Ishikawa (cell line): ENCODE measurements around the gene SLC10A4.

ENCODE experiments used
- CEBPB ChIP-seq: IDR thresholded peaks from 2 replicates; pipeline ENCODE4 v1.6.1; 2012
- CREB1 ChIP-seq: IDR thresholded peaks from 2 replicates; pipeline ENCODE4 v1.6.1; 2012; ENCODE audit warnings: low read depth
- EGR1 ChIP-seq: IDR thresholded peaks from 2 replicates; pipeline ENCODE4 v1.6.1; 2012
- EP300 ChIP-seq: IDR thresholded peaks from 2 replicates; pipeline ENCODE4 v1.6.1; 2012; ENCODE audit warnings: borderline replicate concordance
- FOXM1 ChIP-seq: IDR thresholded peaks from 2 replicates; pipeline ENCODE4 v1.6.1; 2012; ENCODE audit warnings: low read depth, borderline replicate concordance
- NFIC ChIP-seq: IDR thresholded peaks from 2 replicates; pipeline ENCODE4 v1.6.1; 2012
- RAD21 ChIP-seq: IDR thresholded peaks from 2 replicates; pipeline ENCODE4 v1.6.1; 2012; ENCODE audit warnings: low read depth
- REST ChIP-seq: IDR thresholded peaks from 2 replicates; pipeline ENCODE4 v1.6.1; 2012; ENCODE audit warnings: low read depth, mild to moderate bottlenecking
- TAF1 ChIP-seq: IDR thresholded peaks from 2 replicates; pipeline ENCODE4 v1.6.1; 2012; ENCODE audit warnings: low read depth, mild to moderate bottlenecking
- TCF12 ChIP-seq: IDR thresholded peaks from 2 replicates; pipeline ENCODE4 v1.6.1; 2012; ENCODE audit warnings: low read depth
- TEAD4 ChIP-seq: IDR thresholded peaks from 2 replicates; pipeline ENCODE4 v1.6.1; 2012
- YY1 ChIP-seq: IDR thresholded peaks from 2 replicates; pipeline ENCODE4 v1.6.1; 2012; ENCODE audit warnings: low read depth
- ZBTB7A ChIP-seq: IDR thresholded peaks from 2 replicates; pipeline ENCODE4 v1.6.1; 2012; ENCODE audit warnings: low read depth
- TF ChIP-seq, protein P1 (sequence below): IDR thresholded peaks from 2 replicates; pipeline ENCODE4 v1.6.1; 2012
- TF ChIP-seq, protein P2 (sequence below): IDR thresholded peaks from 2 replicates; pipeline ENCODE4 v1.6.1; 2012

The SLC10A4 gene

GRCh38 chr4:48498895-48499294 lies 15.8 kb downstream of the SLC10A4 start:
- TF ChIP-seq RAD21 (no peak), EP300 (no peak), FOXM1 (no peak), CREB1 (no peak), REST (no peak), EGR1 (no peak), YY1 (no peak), TEAD4 (no peak), NFIC (no peak), ZBTB7A (no peak), TCF12 (no peak), TAF1 (no peak), CEBPB (no peak)
- TF ChIP-seq, protein P1, sequence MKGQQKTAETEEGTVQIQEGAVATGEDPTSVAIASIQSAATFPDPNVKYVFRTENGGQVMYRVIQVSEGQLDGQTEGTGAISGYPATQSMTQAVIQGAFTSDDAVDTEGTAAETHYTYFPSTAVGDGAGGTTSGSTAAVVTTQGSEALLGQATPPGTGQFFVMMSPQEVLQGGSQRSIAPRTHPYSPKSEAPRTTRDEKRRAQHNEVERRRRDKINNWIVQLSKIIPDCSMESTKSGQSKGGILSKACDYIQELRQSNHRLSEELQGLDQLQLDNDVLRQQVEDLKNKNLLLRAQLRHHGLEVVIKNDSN, result no peak
- TF ChIP-seq, protein P2, sequence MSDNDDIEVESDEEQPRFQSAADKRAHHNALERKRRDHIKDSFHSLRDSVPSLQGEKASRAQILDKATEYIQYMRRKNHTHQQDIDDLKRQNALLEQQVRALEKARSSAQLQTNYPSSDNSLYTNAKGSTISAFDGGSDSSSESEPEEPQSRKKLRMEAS, result no peak

DNA sequence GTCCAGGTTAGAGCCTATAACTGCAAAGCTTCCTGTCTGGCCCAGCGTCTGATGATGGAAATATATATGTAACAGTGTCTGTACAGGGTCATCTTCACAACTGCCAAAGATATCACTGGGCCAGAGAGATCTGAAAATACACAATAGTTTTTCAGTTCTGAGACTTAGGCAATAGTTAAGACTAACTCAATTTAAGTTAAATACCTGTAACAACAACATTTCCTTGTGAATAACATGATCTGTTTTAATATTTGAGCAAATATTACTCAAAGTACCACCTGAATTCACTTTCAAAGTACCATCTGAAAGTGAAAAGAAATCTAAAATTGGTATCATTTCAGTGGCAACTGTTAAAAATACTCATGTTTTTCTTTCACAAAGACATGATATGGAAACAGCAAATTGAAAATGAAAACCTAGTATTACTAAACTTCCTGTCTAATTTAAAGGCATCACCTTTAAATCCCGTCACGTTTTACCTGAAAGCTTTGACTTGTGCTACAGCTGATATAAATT lies 16.5 kb downstream of the SLC10A4 start:
- TF ChIP-seq CEBPB (no peak), CREB1 (no peak), EP300 (no peak), YY1 (no peak), TEAD4 (no peak), ZBTB7A (no peak), TCF12 (no peak), EGR1 (no peak), TAF1 (no peak), NFIC (no peak)
- TF ChIP-seq, protein P1, result no peak

GRCh38 chr4:48503233-48504025 lies 20.3 kb downstream of the SLC10A4 start:
- TF ChIP-seq, protein P1, result no peak
- TF ChIP-seq RAD21 (no peak), CREB1 (no peak), TEAD4 (no peak), EGR1 (no peak), TAF1 (no peak), REST (no peak), CEBPB (no peak), NFIC (no peak), FOXM1 (no peak), TCF12 (no peak), ZBTB7A (no peak)
- TF ChIP-seq, protein P2, result no peak

GRCh38 chr4:48504026-48504330 lies 20.8 kb downstream of the SLC10A4 start:
- TF ChIP-seq TCF12 (no peak), FOXM1 (no peak), TAF1 (no peak), YY1 (no peak), RAD21 (no peak), CEBPB (no peak), TEAD4 (no peak), NFIC (no peak), CREB1 (no peak), EP300 (no peak), EGR1 (no peak), REST (no peak), ZBTB7A (no peak)
- TF ChIP-seq, protein P2, result no peak
- TF ChIP-seq, protein P1, result no peak
